ENCODE measurements around the gene LAMC3.
"Not testable (repeated sequence)": the region's sequence is repeated elsewhere in the genome, so short reads cannot be mapped to it uniquely, and the experiment has no call there.

Gene LAMC3

GRCh38 chr9:131084661-131085369, 75.8 kb downstream of the LAMC3 start:
- no peak for DNase-seq

GRCh38 chr9:131085370-131086122, 76.6 kb downstream of the LAMC3 start:
- no peak for DNase-seq

- DNase-seq, result no peak
Measured at GRCh38 chr9:131087354-131087893, 78.5 kb downstream of the LAMC3 start.

GRCh38 chr9:131090025-131090787, 81.2 kb downstream of the LAMC3 start:
- DNase-seq, result no peak

DNA sequence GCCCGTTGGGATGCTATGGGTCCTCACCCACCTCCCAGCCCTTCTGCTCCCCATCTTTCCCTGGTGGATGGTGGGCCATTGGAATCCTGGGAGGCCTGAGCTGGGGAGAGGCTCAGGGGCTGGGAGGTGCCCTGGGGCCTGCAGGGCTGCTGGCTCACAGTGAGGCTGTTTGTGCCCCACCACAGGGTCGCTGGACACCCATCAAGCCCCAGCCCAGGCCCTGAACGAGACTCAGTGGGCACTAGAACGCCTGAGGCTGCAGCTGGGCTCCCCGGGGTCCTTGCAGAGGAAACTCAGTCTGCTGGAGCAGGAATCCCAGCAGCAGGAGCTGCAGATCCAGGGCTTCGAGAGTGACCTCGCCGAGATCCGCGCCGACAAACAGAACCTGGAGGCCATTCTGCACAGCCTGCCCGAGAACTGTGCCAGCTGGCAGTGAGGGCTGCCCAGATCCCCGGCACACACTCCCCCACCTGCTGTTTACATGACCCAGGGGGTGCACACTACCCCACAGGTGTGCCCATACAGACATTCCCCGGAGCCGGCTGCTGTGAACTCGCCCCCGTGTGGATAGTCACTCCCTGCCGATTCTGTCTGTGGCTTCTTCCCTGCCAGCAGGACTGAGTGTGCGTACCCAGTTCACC, 82.5 kb downstream of the LAMC3 start:
- DNase-seq, result no peak

- no peak for DNase-seq
Measured at GRCh38 chr9:131092030-131092429, 83.1 kb downstream of the LAMC3 start.

DNA sequence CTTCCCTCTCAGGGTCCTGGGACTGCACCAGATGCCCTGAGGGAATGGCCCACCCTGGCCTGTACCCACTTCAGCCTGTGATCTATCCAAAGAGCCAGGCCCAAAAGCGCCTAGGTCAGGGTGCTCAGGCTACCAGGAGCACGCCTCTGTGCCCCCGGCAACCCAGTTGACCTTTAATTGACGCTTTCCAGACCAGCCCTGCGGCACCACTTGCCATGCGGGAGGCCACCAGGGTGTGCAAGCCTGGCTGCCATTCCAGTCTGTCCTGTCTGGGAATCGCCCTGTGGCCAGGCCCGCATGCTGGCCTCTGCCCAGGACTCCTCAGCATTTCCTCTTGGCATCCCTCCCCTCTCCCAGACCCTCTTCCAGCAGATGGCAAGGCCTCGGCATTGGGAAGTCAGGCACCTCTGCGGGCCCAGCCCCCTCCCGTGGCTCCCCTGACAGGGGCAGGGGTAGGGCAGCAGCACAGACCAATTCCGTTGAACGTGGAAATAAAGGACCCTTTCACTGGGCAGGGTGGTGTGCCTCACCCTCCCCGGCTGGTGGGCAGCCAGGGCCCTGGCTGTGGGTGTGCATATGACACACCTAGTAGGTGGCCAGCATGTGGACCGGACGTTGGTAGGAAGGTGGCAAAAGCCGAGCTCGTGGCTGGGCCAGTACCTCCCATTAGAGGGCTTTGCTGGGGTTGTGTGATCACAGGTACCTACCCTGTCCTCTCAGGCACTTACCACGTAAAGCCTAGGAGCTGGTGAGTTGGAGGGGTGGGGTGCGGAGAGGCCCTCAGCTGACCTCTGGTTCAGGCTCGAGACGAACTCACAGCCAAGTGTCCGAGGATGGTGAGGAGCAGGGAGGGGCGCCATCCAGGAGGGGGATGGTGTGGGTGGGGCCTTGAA, 83.8 kb downstream of the LAMC3 start:
- DNase-seq, result no peak

GRCh38 chr9:131094015-131094414, 85.0 kb downstream of the LAMC3 start:
- no peak for DNase-seq

DNA sequence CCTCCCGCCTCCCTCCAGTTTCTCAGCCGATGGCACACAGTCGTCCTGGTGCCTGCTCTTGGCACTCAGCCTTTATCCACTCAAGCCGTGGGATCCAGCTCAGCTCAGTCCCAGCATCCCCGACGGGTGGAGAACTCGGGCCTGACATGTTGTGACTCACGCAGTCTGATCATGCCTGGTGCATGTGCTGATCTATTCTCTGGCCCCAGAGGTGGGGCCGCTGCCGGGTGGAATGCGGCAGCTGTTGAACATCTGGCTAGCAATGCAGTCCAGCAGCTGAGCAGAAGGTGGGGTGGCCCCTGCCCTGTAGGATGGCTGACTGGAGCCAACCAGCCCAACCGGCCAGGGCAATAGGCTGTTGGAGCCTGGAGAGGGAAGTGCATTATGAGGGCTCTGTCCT, 85.6 kb downstream of the LAMC3 start:
- DNase-seq, result no peak

- DNase-seq, result no peak
Measured at GRCh38 chr9:131095666-131096268, 86.8 kb downstream of the LAMC3 start.

DNA sequence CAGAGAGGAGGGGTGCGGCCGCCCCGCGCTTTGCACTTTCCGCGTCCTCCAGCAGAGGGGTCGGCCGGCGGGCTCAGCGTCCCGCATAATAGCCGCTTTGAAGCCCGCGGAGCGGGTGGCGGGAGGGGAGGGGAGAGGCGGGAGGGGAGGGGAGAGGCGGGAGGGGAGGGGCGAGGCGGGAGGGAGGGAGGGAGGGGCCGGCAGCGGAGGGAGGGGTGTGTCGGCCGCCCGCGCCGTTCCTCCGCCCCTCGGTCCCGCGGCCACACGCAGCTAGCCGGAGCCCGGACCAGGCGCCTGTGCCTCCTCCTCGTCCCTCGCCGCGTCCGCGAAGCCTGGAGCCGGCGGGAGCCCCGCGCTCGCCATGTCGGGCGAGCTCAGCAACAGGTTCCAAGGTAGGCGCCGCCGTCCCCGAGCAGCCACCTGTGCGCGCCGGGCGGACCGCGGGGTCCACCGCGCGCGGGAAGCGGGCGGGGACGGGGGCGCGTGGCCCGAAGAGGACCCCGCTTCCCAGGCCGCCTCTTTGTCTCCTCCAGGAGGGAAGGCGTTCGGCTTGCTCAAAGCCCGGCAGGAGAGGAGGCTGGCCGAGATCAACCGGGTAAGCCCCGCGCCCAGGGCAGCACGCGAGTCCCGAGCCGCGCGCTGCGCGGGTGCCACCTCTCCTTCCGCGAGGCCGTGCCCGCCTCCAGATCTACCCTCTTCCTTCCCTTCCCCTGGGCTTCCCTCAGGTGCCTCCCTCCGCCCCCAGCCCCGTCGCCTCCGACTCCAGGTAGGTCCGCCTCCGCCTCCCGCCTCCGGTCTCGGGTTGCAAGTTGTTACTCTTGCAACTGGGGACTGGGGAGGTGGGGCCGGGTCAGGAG, 87.5 kb downstream of the LAMC3 start, which contains the start of gene AIF1L:
TSS of gene AIF1L (plus strand) at position 263 of the 857 bp plus-strand sequence. CDS start at position 362, 99 bp downstream.
- no peak for DNase-seq

- DNase-seq, result no peak
Measured at GRCh38 chr9:131097126-131097947, 88.4 kb downstream of the LAMC3 start.

GRCh38 chr9:131097948-131098278, 88.9 kb downstream of the LAMC3 start:
- DNase-seq, result no peak

GRCh38 chr9:131098391-131099101, 89.6 kb downstream of the LAMC3 start:
- DNase-seq, result no peak

- no peak for DNase-seq
Measured at GRCh38 chr9:131099102-131099606, 90.2 kb downstream of the LAMC3 start.

GRCh38 chr9:131099845-131100244, 90.9 kb downstream of the LAMC3 start:
- DNase-seq, result not testable (repeated sequence)

- DNase-seq, result no peak
Measured at GRCh38 chr9:131100445-131100844, 91.5 kb downstream of the LAMC3 start.

DNA sequence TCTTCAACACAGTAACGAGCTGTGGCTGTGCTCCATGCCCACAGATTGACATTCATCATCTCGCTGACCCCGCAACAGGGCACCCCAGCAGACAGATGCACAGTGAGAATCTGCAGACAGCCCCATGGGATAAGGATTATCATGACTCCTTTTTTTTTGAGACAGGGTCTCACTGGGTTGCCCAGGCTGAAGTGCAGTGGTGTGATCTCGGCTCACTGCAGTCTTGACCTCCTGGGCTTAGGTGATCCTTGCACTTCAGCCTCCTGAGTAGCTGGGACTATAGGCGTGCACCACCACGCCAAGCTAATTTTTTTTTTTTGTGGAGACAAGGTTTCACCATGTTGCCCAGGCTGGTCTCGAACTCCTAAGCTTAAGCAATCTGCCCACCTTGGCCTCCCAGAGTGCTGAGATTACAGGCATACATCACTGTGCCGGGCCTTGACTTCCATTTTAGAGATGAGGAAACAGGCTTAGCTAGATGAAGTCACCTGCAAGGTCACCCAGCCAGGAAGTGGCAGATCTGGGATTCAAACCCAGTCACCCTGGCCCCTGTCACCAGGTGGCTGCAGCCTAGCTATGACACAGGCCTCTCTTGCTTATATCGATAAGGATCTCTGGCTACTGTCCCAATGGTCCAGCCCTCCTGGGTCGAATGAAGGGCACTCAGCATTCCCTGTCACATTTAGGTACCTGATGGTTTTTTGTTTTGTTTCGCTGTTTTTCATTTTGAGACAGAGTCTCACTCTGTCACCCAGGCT, 92.4 kb downstream of the LAMC3 start:
- DNase-seq, result no peak

Measured in stimulated activated naive CD4-positive, alpha-beta T cell (primary cell).